HG03571 (cell line): ENCODE data around the gene C1QTNF7.

Experiments
- ATAC-seq: cut with Tn5 transposase; IDR thresholded peaks from one replicate; pipeline ENCODE4 v1.9.1; 2021; ENCODE audit not compliant: unreplicated experiment

C1QTNF7 gene

DNA sequence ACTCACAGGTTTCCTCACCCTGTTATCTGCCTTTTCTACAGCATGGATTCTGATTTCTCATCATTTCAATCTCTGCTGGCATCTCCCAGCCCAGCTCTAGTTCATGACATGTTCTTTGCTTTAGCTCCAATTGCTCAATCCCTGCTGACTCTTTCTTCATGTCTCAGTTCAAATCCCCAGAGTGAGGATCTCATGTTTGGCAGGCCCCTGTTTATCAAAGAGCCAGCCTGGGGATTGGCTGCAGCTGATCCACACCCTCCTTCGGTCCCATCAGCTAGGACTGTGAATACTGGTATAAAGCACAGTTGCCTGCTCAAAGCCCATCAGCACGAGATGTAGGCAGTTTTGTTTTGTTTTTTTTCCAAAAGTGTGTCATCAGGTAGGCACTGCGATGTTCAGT lies 27.5 kb downstream of the C1QTNF7 start:
- no peak for ATAC-seq

- ATAC-seq: peak; percentile 86
Measured at GRCh38 chr4:15457406-15458201, 29.8 kb downstream of the C1QTNF7 start.

GRCh38 chr4:15458616-15459015 lies 30.8 kb downstream of the C1QTNF7 start:
- no peak for ATAC-seq

DNA sequence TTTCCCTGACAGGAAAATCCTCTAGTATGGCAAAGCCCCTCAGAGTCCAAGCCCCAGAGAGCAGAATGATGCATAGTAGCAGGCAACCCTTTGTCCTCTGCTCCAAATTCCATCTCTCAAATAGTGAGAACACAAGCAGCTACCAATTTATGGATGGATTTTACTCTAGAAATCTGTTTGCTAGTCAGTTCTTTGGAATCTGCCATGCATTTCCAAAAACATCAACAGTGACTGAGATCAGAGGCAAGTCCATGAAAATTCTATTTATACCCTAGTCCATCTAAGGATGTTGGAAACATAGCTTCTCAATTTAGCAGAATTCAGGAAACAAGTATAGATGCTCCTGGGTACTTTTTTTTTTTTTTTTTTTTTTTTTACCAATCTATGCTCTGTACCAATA lies 31.9 kb downstream of the C1QTNF7 start:
- ATAC-seq: no peak

- ATAC-seq: no peak
Measured at GRCh38 chr4:15466596-15466995, 38.8 kb downstream of the C1QTNF7 start.

GRCh38 chr4:15469402-15470127 lies 41.7 kb downstream of the C1QTNF7 start, which contains the start of gene CC2D2A:
Gene CC2D2A (plus strand): TSS chr4:15469882. CDS start chr4:15475933, 6,051 bp downstream.
- ATAC-seq: no peak

DNA sequence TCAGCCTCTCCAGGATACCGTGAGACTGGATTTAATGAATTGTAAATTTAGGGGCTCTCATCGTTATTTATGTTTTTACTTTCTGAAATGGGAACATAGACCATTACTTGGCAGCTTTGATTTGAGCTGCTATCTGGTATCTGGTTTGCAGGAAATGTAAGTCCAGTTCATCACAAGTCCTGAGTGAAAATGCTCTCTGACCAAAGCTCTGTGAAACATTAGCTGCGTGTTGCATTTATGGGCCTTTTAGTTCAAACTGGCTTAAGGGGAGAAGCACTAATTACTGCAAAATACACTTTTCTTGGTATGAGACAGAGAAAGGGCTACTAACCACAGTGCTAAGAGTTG lies 42.3 kb downstream of the C1QTNF7 start:
- no peak for ATAC-seq

DNA sequence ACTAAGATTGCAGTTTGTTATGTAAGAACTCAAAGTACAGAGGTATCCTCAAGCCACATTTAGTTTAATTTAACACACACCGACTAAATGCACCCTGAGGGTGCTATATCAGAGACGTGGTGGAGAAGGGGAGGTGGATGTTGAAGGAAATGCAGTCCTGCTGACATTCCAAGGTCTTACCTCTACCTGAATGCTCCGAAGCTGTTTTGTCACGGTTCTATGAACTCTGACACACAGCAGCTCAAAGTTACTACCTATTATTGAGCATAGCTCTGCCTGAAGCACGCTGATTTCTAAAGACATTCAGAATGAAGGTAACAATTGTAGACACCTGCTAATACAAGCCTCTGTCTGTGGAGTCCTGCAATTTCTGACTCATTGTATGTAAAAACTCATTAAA lies 48.6 kb downstream of the C1QTNF7 start:
- ATAC-seq: no peak

DNA sequence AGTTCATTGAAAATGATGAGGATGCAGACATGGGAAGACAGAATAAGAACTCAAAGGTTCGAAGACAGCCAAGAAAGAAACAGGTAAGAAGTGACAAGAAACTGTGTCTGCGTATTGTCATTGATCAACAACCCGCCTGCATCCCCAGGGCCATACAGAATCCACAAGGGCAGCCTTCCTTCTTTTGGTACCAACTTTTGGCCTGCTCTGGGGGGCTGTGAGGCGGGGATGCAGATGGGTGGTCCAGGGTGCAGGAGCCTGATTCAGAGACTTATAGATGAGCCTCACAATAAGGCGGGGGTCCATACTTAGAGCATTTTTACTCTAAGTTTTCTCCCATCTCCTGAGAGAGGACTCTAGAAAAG lies 50.9 kb downstream of the C1QTNF7 start:
- no peak for ATAC-seq

DNA sequence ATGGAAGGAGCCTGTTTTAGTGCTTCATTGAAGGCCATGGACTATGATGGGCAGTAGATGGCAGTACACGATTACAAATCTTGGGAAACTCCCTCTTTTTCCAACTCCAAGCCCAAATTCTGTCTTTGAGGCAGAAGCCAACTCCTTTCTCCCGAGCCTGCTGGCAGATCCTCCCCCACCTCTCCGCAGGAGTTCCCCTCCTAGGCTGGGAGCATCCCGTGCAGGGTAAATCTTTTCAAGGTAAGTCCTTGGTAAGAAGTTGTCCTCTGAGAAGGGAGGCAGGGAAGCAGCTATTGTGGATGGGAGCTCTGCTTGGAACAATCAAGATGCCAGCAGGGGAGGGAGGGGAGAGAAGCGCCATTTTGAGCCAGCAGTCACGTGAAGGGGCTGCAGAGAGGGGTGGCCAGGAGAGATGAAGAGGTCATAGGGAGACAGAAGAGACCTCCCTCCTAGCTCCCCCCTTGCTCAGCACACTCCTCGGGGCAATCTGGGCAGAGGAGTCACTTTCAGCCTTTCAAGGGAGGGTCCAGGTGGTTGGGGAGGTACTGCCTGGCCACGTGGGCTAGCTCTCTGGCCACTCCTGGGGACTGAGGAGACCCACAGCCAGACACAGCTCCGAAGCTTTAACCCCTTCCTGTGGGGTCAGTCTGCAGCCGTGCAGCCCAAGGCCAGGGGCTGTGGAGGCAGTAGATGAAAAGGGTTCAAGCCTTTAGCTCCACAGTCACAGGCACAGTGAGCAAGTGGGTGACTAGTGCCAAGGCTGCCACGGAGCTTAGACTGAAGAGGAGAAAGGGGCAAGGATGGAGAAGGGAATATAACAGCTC lies 51.5 kb downstream of the C1QTNF7 start:
- no peak for ATAC-seq

DNA sequence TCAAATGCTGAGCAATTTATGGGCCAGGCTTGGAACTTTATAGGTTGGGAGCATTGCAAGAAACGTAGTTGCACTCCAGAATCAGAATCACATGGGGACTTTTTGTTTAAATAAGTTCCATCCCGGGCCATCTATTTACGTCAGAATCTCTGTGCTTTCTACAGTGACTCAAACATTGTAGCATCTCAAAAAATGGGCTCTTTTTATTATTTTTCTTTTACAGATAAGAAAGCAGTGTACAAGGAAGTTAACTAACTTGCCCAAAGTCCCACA lies 52.0 kb downstream of the C1QTNF7 start:
- no peak for ATAC-seq

DNA sequence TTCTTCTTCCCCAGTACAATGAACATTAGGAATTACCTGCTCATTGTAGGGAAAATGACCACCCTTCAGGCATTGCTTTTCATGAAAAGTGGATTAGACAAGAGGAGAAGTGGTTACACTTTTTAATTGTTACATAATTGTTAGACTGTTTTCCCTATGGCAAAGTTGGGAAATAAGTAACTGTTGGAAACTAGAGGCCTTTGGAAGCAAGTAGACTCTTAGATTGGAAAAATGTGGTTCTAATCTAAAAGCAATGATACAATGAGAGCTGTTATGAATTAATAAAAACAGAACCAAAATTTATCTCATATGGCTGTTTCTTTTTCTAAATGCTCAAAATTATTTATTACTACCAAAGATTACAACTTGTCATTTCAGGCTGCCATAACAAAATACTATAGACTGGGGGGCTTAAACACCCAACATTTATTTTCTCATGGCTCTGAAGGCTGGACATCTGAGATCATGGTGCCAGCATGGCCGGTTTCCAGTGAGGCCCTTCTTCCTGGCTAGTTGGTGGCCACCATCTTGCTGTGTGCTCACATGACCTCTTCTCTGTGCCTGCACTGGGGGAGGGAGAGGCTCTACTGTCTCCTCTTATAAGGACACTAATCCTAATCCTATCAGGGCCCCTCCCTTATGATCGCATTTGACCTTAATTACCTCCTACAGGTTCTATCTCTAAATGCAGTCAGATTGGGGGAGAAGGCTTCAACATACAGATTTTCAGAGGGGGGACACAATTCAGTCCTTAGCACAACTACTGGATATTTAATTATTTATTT lies 54.3 kb downstream of the C1QTNF7 start:
- ATAC-seq: no peak

- ATAC-seq: no peak
Measured at GRCh38 chr4:15482842-15483241, 55.0 kb downstream of the C1QTNF7 start.

- ATAC-seq: no peak
Measured at GRCh38 chr4:15488136-15488535, 60.3 kb downstream of the C1QTNF7 start.

GRCh38 chr4:15488658-15489470 lies 61.0 kb downstream of the C1QTNF7 start:
- ATAC-seq: no peak

DNA sequence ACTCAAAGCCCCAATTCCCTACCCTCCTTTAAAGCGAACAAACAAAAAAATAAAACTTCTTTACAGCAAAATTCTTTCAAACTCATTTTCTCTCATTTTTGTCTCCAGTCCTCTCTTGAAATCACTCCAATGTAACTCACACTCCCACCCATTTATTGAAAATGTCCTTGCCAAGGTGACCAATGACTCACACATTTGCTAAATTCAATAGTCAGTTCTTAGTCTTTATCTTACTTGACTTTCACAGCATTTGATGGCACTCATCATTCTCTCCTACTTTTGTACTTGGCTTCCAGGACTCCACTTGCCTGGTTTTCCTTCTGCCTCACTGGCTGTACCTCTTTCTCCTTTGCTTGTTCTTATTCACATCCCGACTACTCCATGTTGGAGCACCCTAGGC lies 61.7 kb downstream of the C1QTNF7 start:
- ATAC-seq: no peak

- ATAC-seq: no peak
Measured at GRCh38 chr4:15493411-15493810, 65.6 kb downstream of the C1QTNF7 start.

GRCh38 chr4:15495621-15496020 lies 67.8 kb downstream of the C1QTNF7 start:
- ATAC-seq: no peak
